KMS-11 (cell line): ENCODE measurements around the gene HYAL1.

Source experiments
- H2AFZ ChIP-seq: fragments of 200-600 bp; sonication (generic); 2 replicates; pipeline ENCODE4 v1.6.1; 2016; ENCODE audit warnings: antibody characterized with exemption, mixed run types, low read depth
- H3K27ac ChIP-seq: fragments of 200-600 bp; sonication (generic); 2 replicates; pipeline ENCODE4 v1.6.1; 2016; ENCODE audit warnings: mild to moderate bottlenecking, mixed run types
- H3K27me3 ChIP-seq: fragments of 200-600 bp; sonication (generic); 2 replicates; pipeline ENCODE4 v1.6.1; 2017; ENCODE audit warnings: mild to moderate bottlenecking, low read depth, mixed run types, moderate library complexity; ENCODE audit not compliant: insufficient read depth
- H3K36me3 ChIP-seq: fragments of 200-600 bp; sonication (generic); 2 replicates; pipeline ENCODE4 v1.6.1; 2017; ENCODE audit warnings: mild to moderate bottlenecking, mixed run types; ENCODE audit not compliant: insufficient read depth
- H3K4me1 ChIP-seq: fragments of 200-600 bp; sonication (generic); 2 replicates; pipeline ENCODE4 v1.6.1; 2016; ENCODE audit warnings: mild to moderate bottlenecking, low read depth, mixed run types; ENCODE audit not compliant: poor library complexity, severe bottlenecking
- H3K4me2 ChIP-seq: fragments of 200-600 bp; sonication (generic); 2 replicates; pipeline ENCODE4 v1.7.0; 2016; ENCODE audit warnings: mild to moderate bottlenecking, mixed run types
- H3K4me3 ChIP-seq: fragments of 200-600 bp; sonication (generic); IDR thresholded peaks from 2 replicates; pipeline ENCODE4 v1.6.1; 2017; ENCODE audit warnings: low read depth, low read length, mixed read lengths; ENCODE audit not compliant: insufficient read depth
- H3K79me2 ChIP-seq: fragments of 200-600 bp; sonication (generic); 2 replicates; pipeline ENCODE4 v1.6.1; 2016; ENCODE audit warnings: low read depth, mixed run types; ENCODE audit not compliant: insufficient read depth
- H3K9ac ChIP-seq: fragments of 200-600 bp; sonication (generic); 2 replicates; pipeline ENCODE4 v1.6.1; 2016; ENCODE audit warnings: mild to moderate bottlenecking, mixed run types
- H4K20me1 ChIP-seq: fragments of 200-600 bp; sonication (generic); 2 replicates; pipeline ENCODE4 v1.6.1; 2016; ENCODE audit warnings: mild to moderate bottlenecking, mixed run types; ENCODE audit not compliant: insufficient read depth
- TF ChIP-seq, protein P1 (sequence below): fragments of 200-600 bp; sonication (generic); conservative IDR thresholded peaks from 2 replicates; pipeline ENCODE4 v1.6.1; 2017; ENCODE audit warnings: low read depth, mild to moderate bottlenecking, antibody characterized with exemption, low read length, moderate library complexity, mixed read lengths

Gene HYAL1

DNA sequence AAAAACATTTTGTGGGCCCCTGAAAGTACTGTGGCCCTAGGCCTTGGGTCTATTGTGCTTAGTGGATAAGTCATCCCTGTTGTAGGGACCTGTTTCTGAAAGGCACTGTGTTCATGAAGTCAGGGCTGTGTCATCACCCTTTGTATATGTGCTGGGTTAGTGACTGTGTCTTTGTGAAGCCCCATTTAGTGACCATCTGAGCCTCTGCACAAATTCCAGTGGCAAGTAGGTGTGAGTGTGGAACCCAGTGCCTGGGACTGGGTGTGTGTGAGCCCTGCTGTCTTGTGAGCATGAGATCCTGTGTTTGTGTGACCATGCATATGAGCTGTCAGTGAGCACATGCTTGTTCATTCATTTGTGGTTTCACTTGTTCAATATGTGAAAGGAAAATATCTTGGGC lies 1.2 kb upstream of the HYAL1 start:
- H3K27me3 ChIP-seq: no peaks in the 10 kb centered on the region
- no peak overlapping the region for H3K9ac ChIP-seq
- peaks cover 8% of the 10 kb centered on the region for H3K4me1 ChIP-seq
- H3K4me2 ChIP-seq: no peak overlapping the region
- H4K20me1 ChIP-seq: no peaks in the 10 kb centered on the region
- H3K27ac ChIP-seq: no peak overlapping the region
- TF ChIP-seq, protein P1, sequence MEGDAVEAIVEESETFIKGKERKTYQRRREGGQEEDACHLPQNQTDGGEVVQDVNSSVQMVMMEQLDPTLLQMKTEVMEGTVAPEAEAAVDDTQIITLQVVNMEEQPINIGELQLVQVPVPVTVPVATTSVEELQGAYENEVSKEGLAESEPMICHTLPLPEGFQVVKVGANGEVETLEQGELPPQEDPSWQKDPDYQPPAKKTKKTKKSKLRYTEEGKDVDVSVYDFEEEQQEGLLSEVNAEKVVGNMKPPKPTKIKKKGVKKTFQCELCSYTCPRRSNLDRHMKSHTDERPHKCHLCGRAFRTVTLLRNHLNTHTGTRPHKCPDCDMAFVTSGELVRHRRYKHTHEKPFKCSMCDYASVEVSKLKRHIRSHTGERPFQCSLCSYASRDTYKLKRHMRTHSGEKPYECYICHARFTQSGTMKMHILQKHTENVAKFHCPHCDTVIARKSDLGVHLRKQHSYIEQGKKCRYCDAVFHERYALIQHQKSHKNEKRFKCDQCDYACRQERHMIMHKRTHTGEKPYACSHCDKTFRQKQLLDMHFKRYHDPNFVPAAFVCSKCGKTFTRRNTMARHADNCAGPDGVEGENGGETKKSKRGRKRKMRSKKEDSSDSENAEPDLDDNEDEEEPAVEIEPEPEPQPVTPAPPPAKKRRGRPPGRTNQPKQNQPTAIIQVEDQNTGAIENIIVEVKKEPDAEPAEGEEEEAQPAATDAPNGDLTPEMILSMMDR: no peak
- H3K79me2 ChIP-seq: no peaks in the 10 kb centered on the region
- H3K4me3 ChIP-seq: no peak overlapping the region
- no peaks in the 10 kb centered on the region for H3K36me3 ChIP-seq
- H2AFZ ChIP-seq: no peak overlapping the region

DNA sequence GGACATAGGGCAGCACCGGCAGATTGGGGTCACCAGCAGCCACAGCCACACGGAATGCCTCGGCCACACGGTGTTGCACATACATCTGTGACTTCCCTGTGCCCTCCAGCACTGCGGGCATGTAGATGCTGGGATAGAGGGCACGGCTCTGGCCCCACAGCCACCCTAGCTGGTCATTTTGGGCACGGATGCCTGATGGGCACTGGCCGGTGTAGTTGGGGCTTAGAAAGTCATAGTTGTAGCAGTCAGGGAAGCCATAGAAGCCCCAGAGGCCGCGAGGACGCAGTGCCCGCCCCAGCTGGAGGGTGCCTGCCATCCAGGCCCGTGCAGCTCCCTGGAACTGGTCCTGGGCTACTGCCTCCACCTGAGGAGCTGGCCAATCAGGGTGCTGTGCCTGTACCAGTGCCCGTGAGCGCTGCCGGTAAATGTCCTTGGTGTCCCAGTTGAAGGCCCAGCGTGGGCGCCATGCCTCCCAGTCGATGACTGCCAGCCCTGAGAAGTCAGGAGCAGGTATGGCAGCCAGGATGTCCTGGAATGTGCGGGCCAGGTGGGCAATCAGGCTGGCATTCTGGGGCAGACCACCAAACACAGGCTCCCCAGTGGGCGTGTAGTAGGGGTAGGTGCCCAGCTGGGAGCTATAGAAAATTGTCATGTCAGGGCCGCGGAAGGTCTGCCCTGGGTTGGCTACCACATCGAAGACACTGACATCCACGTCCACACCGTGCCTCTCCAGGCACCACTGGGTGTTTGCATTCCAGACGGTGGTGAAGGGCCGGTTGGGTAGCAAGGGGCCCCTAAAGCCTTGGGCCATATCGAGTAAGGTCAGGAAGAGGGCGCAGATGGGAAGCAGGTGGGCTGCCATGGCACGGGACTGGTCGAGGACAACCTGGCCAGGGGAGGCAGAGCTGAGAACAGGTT lies 1.0 kb downstream of the HYAL1 start:
- TF ChIP-seq, protein P1: no peak
- Histone ChIP-seq H4K20me1 (no peaks in the 10 kb centered on the region), H3K36me3 (no peaks in the 10 kb centered on the region), H3K4me3 (no peak overlapping the region), H2AFZ (no peak overlapping the region), H3K9ac (no peak overlapping the region), H3K4me1 (peaks cover 15% of the 10 kb centered on the region), H3K27ac (no peak overlapping the region), H3K27me3 (no peaks in the 10 kb centered on the region), H3K79me2 (no peaks in the 10 kb centered on the region), H3K4me2 (no peak overlapping the region)

DNA sequence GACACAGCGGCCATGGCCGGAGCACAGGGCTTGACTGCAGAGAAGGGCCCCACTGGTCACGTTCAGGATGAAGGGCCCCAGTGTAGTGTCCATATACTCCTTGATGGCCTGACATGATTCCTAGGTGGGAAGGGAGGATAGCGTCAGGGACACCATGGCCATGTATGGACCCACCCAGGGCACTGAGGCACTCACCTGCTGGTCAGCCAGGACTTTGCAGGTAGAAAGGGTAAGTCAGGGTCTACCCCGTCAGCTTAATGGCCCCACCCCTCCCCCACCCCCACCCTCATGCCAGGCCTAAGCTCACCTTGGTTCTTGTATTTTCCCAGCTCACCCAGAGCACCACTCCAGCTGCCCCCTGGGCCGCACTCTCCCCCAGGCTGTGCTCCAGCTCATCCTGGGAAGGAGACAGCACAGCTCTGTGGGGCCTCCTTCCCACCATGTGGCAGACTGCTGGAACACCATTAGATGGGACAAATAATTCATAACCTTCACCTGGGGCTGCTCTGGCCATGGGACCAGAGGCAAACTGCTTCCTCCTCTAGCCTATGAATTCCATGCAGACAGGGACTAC lies 2.6 kb downstream of the HYAL1 start:
- Histone ChIP-seq H3K27me3 (no peaks in the 10 kb centered on the region), H3K4me3 (no peak overlapping the region), H2AFZ (no peak overlapping the region), H3K4me1 (peaks cover 15% of the 10 kb centered on the region), H3K27ac (no peak overlapping the region), H3K36me3 (no peaks in the 10 kb centered on the region), H3K79me2 (no peaks in the 10 kb centered on the region), H4K20me1 (no peaks in the 10 kb centered on the region), H3K9ac (no peak overlapping the region), H3K4me2 (no peak overlapping the region)
- TF ChIP-seq, protein P1: no peak

DNA sequence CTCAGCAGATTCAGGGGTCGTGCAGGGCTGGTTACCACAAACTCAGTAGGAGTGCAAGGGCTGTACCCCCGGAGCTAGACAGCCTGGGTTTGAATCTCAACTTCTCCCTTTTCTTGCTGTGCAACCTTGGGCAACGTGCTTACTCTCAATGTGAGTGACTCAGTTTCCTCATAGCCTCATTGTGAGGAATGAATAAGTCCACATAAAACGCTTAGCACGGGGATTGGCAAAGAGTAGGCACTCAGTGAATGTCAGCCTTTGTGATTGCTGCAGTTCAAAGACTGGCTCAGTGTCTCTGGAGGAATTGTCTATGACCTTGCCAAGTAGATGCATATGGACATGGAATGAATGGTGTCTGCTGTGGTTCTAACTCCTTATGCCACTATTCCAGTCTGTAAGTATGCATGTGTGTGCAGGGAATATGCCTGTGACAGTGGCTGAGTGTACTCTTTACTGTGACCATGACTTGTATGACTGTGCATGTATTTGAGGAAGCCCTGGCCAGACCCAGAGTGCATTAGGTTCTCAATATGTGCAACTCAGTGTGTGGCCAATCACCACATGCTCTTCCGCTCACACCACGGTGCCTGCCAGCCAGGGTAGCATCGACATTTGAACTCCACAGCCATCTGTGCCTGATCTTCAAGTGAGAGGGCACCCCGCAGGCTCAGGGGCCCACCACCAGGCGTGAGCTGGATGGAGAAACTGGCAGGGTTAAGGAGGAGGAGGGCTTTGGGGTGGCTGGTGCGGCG lies 3.3 kb downstream of the HYAL1 start:
- Histone ChIP-seq H3K27ac (peak overlapping the region; percentile 10; the same call in 1 of the 2 replicates), H3K36me3 (no peaks in the 10 kb centered on the region), H3K9ac (peak overlapping the region; percentile 51; the same call in 1 of the 2 replicates), H3K4me1 (peaks cover 15% of the 10 kb centered on the region), H3K4me2 (peak overlapping the region; percentile 58), H2AFZ (peak overlapping the region; percentile 42; the same call in 1 of the 2 replicates), H3K4me3 (no peak overlapping the region), H4K20me1 (no peaks in the 10 kb centered on the region), H3K79me2 (no peaks in the 10 kb centered on the region), H3K27me3 (no peaks in the 10 kb centered on the region)
- TF ChIP-seq, protein P1: no peak
